GM21528 (cell line): ENCODE measurements around the gene GDF15.
"Not testable (repeated sequence)": the region's sequence is repeated elsewhere in the genome, so short reads cannot be mapped to it uniquely, and the experiment has no call there.

Source experiments
- ATAC-seq: cut with Tn5 transposase; IDR thresholded peaks from one replicate; pipeline ENCODE4 v1.9.1; 2021; ENCODE audit warnings: mild to moderate bottlenecking, moderate library complexity; ENCODE audit not compliant: unreplicated experiment, low FRiP score

Gene GDF15

GRCh38 chr19:18390065-18390907, 4.3 kb downstream of the GDF15 start:
- no peak for ATAC-seq

GRCh38 chr19:18391509-18392075, 5.6 kb downstream of the GDF15 start:
- ATAC-seq = no peak

GRCh38 chr19:18392417-18392816, 6.5 kb downstream of the GDF15 start:
- no peak for ATAC-seq

GRCh38 chr19:18392926-18393325, 7.0 kb downstream of the GDF15 start:
- ATAC-seq = no peak

GRCh38 chr19:18393836-18394235, 7.9 kb downstream of the GDF15 start:
- ATAC-seq = no peak

DNA sequence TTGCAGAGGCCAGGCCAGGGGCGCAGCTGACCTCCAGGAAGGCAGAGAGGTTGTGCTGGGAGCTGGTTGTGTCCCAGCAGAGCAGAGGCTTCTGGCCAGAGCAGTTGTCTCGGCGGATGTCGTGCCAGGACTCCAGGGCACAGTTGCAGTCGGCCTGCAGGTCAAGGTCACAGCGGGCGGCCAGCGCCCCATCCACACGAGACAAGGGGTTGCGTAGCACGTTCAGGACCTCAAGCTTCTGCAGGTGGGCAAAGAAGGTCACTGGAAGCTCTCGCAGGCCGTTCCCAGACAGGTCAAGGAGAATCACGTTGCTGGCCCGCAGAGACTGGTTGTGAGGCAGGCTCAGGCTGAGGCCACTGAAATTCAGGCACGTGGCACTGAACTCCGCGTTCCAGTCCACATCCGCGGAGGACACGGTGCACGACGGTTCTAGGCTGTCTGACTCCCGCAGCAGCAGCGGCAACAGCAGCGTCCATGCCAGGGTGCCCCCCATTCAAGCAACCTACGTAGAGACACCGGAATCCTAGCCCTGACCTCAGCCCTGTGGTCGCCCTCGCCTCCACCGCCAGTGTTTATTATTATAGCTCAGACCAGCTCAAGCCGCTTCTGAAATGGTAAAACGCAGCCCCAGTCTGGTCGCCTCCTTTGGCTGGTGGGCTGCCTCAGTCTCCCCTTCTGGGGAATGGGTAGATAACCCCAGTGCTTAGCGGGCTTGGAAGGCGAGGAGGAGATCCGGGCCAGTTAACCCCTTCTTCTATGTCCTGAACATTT, 10.7 kb downstream of the GDF15 start:
- no peak for ATAC-seq

- ATAC-seq = no peak
These were observed 11.6 kb downstream of the GDF15 start, which contains the start of gene LRRC25 for GRCh38 chr19:18397242-18398202. LRRC25 (minus strand) TSS chr19:18397622; CDS start chr19:18396963, 659 bp downstream.

DNA sequence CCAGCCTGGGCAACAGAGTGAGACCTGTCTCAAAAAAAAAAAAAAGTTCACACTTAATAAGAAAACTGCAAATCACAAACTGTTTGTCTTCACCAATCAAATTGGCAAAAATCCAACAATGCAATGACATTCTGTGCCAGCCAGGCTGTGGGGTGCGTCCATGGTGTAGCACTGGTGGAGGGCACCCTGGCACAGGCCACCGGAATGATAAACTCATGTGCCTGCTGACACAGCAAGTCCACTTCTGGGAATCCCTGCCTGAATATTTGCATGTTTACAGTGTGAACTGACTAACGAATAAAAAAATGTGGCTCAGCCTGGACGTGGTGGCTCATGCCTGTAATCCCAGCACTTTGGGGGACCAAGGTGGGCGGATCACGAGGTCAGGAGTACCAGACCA, 13.1 kb downstream of the GDF15 start:
- no peak for ATAC-seq

- no peak for ATAC-seq
These were observed 15.7 kb downstream of the GDF15 start for GRCh38 chr19:18401580-18402112.

DNA sequence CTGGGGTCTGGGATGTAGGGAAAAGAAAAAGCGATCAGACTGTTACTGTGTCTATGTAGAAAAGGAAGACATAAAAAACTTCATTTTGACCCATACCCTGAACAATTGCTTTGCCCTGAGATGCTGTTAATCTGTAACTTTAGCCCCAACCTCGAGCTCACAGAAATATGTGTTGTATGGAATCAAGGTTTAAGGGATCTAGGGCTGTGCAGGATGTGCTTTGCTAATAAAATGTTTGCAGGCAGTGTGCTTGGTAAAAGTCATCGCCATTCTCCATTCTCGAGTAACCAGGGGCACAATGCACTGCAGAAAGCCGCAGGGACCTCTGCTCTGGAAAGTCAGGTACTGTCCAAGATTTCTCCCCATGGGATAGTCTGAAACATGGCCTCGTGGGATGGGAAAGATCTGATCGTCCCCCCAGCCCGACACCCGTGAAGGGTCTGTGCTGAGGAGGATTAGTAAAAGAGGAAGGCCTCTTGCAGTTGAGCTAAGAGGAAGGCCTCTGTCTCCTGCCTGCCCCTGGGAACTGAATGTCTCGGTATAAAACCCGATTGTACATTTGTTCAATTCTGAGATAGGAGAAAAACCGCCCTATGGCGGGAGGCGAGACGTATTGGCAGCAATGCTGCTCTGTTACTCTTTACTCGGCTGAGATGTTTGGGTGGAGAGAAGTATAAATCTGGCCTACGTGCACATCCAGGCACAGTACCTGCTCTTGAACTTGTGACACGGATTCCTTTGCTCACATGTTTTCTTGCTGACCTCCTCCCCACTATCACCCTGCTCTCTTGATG, 16.7 kb downstream of the GDF15 start:
- not testable (repeated sequence) for ATAC-seq

GRCh38 chr19:18405754-18406153, 19.8 kb downstream of the GDF15 start:
- not testable (repeated sequence) for ATAC-seq

DNA sequence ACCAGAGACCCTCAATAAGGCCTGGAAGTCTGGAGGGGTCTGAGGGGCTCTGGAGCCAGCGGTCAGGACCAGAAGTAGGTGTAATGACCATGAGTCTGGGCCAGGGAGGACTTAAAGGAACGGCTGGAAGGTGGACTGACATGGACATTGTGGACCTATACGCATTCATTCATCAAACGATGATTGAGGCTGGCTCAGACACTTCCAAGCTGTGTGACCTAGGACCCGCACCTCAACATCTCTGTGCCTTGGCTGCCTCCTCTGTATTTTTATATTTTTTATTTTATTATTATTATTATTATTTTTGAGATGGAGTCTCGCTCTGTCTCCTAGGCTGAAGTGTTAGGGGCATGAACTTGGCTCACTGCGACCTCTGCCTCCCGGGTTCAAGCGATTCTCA, 20.8 kb downstream of the GDF15 start:
- ATAC-seq = no peak

- no peak for ATAC-seq
These were observed 22.1 kb downstream of the GDF15 start for GRCh38 chr19:18408053-18408476.

DNA sequence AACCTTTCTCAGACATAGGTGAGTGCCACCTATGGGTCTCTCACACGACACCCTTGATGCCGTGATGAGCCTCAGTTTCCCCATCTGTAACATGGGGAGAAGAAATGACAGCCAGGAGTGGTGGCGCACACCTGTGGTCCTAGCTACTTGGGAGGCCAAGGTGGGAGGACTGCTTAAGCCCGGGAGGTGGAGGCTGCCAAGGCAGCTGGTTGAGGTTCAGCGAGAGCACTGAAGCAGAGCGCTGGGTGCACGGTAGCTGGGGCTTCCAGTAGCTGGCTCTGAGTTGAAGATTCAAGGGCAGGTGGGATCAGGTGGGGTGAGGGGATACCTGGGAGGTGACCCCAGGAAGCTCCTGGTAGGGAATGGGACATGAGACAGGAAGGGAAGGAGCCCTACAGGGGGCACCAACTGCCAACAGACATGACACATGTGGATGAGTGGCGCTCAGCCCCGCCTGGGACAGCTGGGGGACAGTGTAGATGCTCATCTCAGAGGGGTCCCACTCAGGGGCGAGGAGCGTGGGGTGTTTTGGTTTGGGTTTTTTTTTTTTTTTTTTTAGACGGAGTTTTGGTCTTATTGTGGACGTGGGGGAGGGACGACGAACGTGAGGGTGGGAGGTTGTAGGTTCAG, 26.8 kb downstream of the GDF15 start:
- no peak for ATAC-seq

GRCh38 chr19:18414504-18415177, 28.7 kb downstream of the GDF15 start:
- no peak for ATAC-seq

DNA sequence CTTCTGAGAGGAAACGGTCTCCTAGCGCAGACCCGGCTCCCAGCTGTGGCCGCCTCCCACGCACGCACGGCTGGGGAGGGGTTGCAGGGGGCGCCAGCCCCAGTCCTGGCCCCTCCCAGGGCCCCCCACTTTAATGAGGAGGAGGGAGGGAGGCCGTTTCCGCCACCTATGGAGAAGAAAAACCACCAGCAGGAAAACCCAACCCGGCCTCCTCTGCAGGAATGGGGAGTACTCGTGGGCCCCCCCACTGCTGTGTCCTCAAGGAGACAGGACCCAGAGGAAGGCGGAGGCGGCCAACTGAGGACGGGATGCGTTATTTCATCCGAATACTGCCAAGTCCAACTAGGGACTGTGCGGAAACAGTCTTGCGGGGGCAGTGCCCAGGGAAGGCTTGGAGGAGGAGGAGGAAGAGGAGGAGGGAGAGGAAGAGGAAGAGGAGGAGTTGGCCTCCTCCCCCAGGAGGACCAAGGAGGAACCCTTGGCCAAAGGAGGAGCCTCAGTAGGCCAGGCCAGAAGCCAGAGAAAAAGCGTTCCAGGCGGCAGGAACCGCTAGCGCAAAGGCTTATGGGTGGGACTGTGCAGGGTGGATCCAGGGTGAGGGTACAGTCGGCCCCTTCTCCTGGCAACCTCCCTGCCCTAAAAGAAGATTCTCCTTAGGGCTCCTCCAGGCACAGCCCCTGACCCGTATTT, 29.4 kb downstream of the GDF15 start:
- no peak for ATAC-seq

DNA sequence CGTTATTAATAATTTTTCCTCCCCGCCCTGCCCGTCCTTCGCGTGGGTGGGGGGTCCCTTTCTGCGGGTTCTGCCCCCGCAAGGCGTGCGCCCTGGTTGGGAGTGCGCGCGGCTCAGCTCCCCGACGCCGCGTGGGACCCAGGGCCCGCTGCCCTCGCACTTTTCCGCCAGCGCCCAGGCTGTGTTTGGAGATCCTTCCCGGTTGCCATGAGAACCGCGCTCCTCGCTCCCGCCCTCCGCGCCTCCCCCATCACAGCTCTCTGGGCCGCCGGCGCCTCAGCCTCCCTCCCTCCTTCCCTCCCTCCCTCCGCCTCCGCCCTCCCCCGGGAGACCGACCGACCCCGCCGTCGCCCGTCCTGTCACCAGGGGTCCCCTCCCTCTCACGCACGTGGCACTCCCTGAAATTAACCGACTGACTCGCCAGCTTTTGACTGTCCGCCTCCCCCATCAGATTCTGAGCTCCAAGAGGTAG, 30.9 kb downstream of the GDF15 start:
- no peak for ATAC-seq
